Neural crest cell (in vitro differentiated cells): Measurements from ENCODE around the gene STX16. TPM values are rescaled to one million over a fixed set of nuclear protein-coding genes. Genes with fewer than 3 reads are reported as not detected.

Source experiments
- DNase-seq: peaks from one replicate; pipeline ENCODE4 v3.0.0; 2021; ENCODE audit warnings: low read depth, mixed read lengths, low spot score
- H3K27ac Mint-ChIP-seq: one replicate; pipeline ENCODE4 v1.8.0; 2021; ENCODE audit warnings: mild to moderate bottlenecking, mixed read lengths; ENCODE audit not compliant: unreplicated experiment
- H3K27me3 Mint-ChIP-seq: 2 replicates; pipeline ENCODE4 v1.8.0; 2021; ENCODE audit warnings: low read depth, mild to moderate bottlenecking, mixed read lengths
- H3K36me3 Mint-ChIP-seq: 2 replicates; pipeline ENCODE4 v1.8.0; 2021; ENCODE audit warnings: low read depth, mild to moderate bottlenecking, mixed read lengths
- H3K4me1 Mint-ChIP-seq: 2 replicates; pipeline ENCODE4 v1.8.0; 2021; ENCODE audit warnings: mixed read lengths
- H3K4me3 Mint-ChIP-seq: one replicate; pipeline ENCODE4 v1.8.0; 2021; ENCODE audit warnings: mild to moderate bottlenecking, mixed read lengths
- H3K9me3 Mint-ChIP-seq: 2 replicates; pipeline ENCODE4 v1.8.0; 2021; ENCODE audit warnings: mixed read lengths
- total RNA-seq: library from RNA; stranded (reverse); gene quantifications from 2 replicates; pipeline ENCODE4 v1.2.1, GENCODE V29; 2021
- TF ChIP-seq, protein P1 (sequence below): fragments of 200-600 bp; sonication (generic); conservative IDR thresholded peaks from 2 replicates; pipeline ENCODE4 v1.5.0; 2021; ENCODE audit warnings: antibody characterized with exemption, mild to moderate bottlenecking

STX16 gene
- total RNA-seq, 1 donor from 2014 or later, result 58.7 TPM

- Mint-ChIP-seq H3K4me3 (no peak overlapping the region), H3K4me1 (peaks cover 8% of the 10 kb centered on the region), H3K9me3 (no peaks in the 10 kb centered on the region), H3K27ac (no peak overlapping the region), H3K36me3 (no peaks in the 10 kb centered on the region), H3K27me3 (no peaks in the 10 kb centered on the region)
- no peak for DNase-seq
- TF ChIP-seq, protein P1, sequence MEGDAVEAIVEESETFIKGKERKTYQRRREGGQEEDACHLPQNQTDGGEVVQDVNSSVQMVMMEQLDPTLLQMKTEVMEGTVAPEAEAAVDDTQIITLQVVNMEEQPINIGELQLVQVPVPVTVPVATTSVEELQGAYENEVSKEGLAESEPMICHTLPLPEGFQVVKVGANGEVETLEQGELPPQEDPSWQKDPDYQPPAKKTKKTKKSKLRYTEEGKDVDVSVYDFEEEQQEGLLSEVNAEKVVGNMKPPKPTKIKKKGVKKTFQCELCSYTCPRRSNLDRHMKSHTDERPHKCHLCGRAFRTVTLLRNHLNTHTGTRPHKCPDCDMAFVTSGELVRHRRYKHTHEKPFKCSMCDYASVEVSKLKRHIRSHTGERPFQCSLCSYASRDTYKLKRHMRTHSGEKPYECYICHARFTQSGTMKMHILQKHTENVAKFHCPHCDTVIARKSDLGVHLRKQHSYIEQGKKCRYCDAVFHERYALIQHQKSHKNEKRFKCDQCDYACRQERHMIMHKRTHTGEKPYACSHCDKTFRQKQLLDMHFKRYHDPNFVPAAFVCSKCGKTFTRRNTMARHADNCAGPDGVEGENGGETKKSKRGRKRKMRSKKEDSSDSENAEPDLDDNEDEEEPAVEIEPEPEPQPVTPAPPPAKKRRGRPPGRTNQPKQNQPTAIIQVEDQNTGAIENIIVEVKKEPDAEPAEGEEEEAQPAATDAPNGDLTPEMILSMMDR, result no peak
Observed at GRCh38 chr20:58611236-58612030, 39.6 kb upstream of the STX16 start.

DNA sequence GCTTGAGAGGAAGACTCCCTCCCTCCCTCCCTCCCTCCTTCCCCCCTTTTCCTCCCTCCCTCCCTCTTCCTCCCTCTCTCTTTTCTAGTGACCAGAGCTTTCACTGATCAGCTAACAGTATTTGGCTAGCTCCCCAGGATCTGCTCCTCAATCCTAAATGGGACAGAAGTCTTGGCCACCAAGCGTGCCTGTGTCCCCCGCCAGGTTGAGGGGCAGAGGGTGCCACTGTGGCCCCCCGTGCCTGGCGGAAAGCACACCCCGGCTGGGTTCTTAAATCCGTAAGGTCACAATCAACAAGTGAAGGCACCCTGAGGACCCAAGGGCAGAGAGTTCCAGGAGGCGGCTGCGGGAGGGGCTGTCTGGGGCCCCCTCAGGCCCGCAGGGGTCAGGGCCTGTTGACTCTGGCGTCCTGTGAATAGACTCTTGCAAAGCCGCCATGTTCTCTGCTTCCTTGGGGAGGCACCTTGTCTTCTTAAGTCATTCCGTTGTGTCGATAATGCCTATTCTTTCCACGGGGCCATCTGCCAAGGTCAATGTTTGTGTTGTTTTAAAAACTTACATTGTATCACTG is 38.9 kb upstream of the STX16 start:
- H3K4me1 Mint-ChIP-seq, result peaks cover 8% of the 10 kb centered on the region

GRCh38 chr20:58613061-58613854 is 37.8 kb upstream of the STX16 start:
- H3K27ac Mint-ChIP-seq, result no peak overlapping the region
- H3K36me3 Mint-ChIP-seq, result no peaks in the 10 kb centered on the region
- TF ChIP-seq, protein P1, result no peak
- DNase-seq, result no peak
- peaks cover 8% of the 10 kb centered on the region for H3K4me1 Mint-ChIP-seq
- H3K4me3 Mint-ChIP-seq, result no peak overlapping the region
- no peaks in the 10 kb centered on the region for H3K9me3 Mint-ChIP-seq
- H3K27me3 Mint-ChIP-seq, result no peaks in the 10 kb centered on the region

More for the DNA sequence above, 38.9 kb upstream of the STX16 start:
- H3K9me3 Mint-ChIP-seq, result no peaks in the 10 kb centered on the region
- TF ChIP-seq, protein P1, result no peak
- no peak for DNase-seq
- no peak overlapping the region for H3K27ac Mint-ChIP-seq
- no peaks in the 10 kb centered on the region for H3K27me3 Mint-ChIP-seq
- no peaks in the 10 kb centered on the region for H3K36me3 Mint-ChIP-seq
- H3K4me3 Mint-ChIP-seq, result no peak overlapping the region

DNA sequence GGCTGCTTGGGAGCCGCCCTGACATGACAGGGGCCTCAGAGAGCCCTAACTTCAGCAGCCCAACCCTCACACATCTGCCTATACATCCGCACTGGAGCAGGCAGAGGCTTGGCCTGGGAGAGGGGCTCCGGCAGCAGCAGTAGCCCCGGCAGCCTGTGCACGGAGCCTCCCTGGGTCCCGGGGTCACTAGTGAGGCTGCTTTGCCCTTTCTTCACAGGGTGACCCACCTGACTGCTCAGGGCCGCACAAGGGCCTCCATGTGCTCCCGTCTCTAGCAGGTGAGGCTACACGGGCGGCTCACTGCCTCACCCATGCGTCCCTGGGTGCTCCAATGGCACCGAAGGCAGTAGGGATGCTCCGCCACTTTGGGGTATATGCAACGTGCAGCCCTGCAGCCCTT is 36.7 kb upstream of the STX16 start:
- Mint-ChIP-seq H3K9me3 (no peaks in the 10 kb centered on the region), H3K4me3 (no peak overlapping the region), H3K27me3 (no peaks in the 10 kb centered on the region), H3K4me1 (peaks cover 8% of the 10 kb centered on the region), H3K27ac (no peak overlapping the region), H3K36me3 (no peaks in the 10 kb centered on the region)
- DNase-seq, result no peak
- TF ChIP-seq, protein P1, result no peak

- Mint-ChIP-seq H3K4me1 (peaks cover 8% of the 10 kb centered on the region), H3K27me3 (no peaks in the 10 kb centered on the region), H3K9me3 (no peaks in the 10 kb centered on the region), H3K4me3 (no peak overlapping the region), H3K36me3 (no peaks in the 10 kb centered on the region), H3K27ac (no peak overlapping the region)
- TF ChIP-seq, protein P1, result no peak
- DNase-seq, result no peak
Observed at GRCh38 chr20:58614984-58615760, 35.9 kb upstream of the STX16 start.
